ENCODE measurements around the gene ADGRG6. TPM values are rescaled to one million over a fixed set of nuclear protein-coding genes. Genes with fewer than 3 reads are reported as not detected.

ADGRG6 gene
- total RNA-seq, 1 donor, result 1.8 TPM

DNA sequence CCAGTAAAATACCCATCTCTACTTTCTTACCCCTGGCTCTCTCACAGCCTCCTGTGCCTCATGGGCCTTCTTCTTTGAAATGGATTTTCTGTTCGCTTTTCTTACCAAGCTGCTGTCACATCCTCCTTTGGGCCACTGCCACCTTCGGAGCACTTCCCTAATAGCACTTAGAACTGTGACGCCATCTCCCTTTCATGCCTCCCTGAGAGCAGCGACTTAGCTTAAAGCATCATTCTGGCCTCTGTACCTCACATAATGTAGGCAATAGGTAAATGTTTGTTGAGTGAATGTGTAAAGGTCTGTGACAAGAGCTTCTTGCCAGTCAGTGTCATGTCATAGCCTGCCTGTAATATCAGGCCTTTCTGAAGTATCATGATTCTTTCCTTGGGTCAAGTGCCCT lies 78.8 kb downstream of the ADGRG6 start:
- peaks cover 17% of the 10 kb centered on the region for H3K4me1 ChIP-seq (ENCODE audit: insufficient read depth, low read length)

GRCh38 chr6:142381181-142381580 lies 79.4 kb downstream of the ADGRG6 start:
- no peaks in the 10 kb centered on the region for H3K27me3 ChIP-seq (ENCODE audit: insufficient read depth, low read length)
- no peak overlapping the region for H3K4me3 ChIP-seq (ENCODE audit: low read length)
- H3K9me3 ChIP-seq (ENCODE audit: low read depth, low read length), result no peaks in the 10 kb centered on the region
- H3K4me1 ChIP-seq (ENCODE audit: insufficient read depth, low read length), result peaks cover 17% of the 10 kb centered on the region

More for the DNA sequence above, 78.8 kb downstream of the ADGRG6 start:
- Histone ChIP-seq H3K27me3 (ENCODE audit: insufficient read depth, low read length) (no peaks in the 10 kb centered on the region), H3K4me3 (ENCODE audit: low read length) (no peak overlapping the region), H3K9me3 (ENCODE audit: low read depth, low read length) (no peaks in the 10 kb centered on the region)

DNA sequence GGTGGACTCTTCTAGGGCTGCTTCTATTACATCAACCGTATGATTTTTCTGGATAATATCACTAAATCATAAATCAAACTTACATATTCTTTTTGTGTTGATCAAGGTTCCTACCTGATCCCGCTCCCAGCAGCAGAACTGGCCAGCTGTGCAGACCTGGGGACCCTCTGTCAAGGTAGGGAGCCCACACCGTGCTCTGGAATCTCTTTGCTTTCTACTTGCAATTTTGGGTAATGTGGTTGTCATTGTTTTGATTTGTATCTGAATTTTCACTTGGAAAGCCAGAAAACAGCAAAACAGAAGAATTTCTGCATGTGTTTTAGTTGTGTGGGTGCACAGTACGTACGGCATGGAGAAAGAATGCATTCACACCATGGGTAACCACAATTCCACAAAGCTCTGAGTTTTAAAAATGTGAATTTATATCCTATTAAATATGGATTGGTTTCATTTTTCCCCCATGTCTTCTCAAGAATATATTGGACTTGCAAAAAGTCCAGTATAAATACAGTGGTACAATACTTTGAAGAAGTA lies 80.1 kb downstream of the ADGRG6 start:
- Histone ChIP-seq H3K4me3 (ENCODE audit: low read length) (no peak overlapping the region), H3K9me3 (ENCODE audit: low read depth, low read length) (no peaks in the 10 kb centered on the region), H3K4me1 (ENCODE audit: insufficient read depth, low read length) (peaks cover 17% of the 10 kb centered on the region), H3K27me3 (ENCODE audit: insufficient read depth, low read length) (no peaks in the 10 kb centered on the region)

DNA sequence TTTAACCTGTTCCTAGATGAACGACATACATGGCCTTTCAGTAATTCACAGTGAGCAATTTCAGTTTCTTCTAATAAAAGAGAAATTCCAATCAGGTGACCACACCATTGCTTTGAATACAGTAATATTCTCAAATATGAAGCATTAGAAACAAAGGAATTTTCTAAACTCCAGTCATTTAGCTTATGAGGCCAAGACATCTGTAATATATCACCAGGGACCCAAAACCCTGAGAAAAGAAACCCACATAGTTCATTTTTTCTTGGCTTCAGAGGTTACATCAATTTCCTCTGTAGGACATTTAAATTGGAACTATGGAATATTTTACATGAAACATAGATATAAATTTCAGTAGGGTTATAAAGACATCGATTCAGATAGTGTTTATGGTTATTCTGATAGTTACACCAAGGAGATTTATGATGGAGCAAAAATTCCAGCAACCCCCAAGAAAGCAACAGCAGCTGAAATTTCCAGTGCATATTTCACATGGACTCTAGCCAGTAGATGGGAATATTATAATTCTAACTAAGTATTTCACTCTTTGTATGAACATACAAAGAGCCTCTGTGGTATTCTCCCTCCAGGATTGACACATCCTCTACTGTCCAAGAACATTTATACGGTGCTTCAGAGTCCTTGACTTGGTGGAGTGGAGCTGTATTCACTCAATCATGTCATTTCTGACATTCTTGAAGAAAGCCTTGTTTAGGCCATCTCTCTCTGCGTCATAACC lies 82.9 kb downstream of the ADGRG6 start:
- Histone ChIP-seq H3K27me3 (ENCODE audit: insufficient read depth, low read length) (no peaks in the 10 kb centered on the region), H3K9me3 (ENCODE audit: low read depth, low read length) (no peaks in the 10 kb centered on the region), H3K4me3 (ENCODE audit: low read length) (no peak overlapping the region), H3K4me1 (ENCODE audit: insufficient read depth, low read length) (peaks cover 8% of the 10 kb centered on the region)

DNA sequence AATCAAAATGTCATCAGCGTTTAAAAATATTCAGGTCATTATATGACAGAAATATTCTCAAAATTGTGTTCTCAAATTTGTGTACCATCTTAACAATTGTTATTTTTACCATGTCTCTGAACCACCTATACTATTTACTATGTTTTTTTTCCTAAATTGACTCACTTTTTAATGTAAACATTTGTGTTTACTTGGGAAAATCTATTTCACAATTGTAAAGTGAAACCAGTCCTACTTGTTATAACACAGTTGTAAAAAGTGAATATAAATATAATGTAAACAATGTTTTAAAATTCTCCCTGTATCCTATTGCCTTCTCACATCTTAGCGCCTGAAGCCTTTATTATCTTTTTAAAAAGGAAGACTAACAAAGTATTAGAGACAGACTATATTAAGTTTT lies 83.5 kb downstream of the ADGRG6 start:
- H3K9me3 ChIP-seq (ENCODE audit: low read depth, low read length), result no peaks in the 10 kb centered on the region
- no peaks in the 10 kb centered on the region for H3K27me3 ChIP-seq (ENCODE audit: insufficient read depth, low read length)
- peaks cover 5% of the 10 kb centered on the region for H3K4me1 ChIP-seq (ENCODE audit: insufficient read depth, low read length)
- no peak overlapping the region for H3K4me3 ChIP-seq (ENCODE audit: low read length)

- no peaks in the 10 kb centered on the region for H3K9me3 ChIP-seq (ENCODE audit: low read depth, low read length)
- no peak overlapping the region for H3K4me3 ChIP-seq (ENCODE audit: low read length)
- H3K4me1 ChIP-seq (ENCODE audit: insufficient read depth, low read length), result no peaks in the 10 kb centered on the region
- no peaks in the 10 kb centered on the region for H3K27me3 ChIP-seq (ENCODE audit: insufficient read depth, low read length)
Observed at GRCh38 chr6:142386657-142387056, 84.8 kb downstream of the ADGRG6 start.

GRCh38 chr6:142387997-142388815 lies 86.4 kb downstream of the ADGRG6 start:
- H3K4me1 ChIP-seq (ENCODE audit: insufficient read depth, low read length), result no peaks in the 10 kb centered on the region
- H3K4me3 ChIP-seq (ENCODE audit: low read length), result no peak overlapping the region
- no peaks in the 10 kb centered on the region for H3K9me3 ChIP-seq (ENCODE audit: low read depth, low read length)
- no peaks in the 10 kb centered on the region for H3K27me3 ChIP-seq (ENCODE audit: insufficient read depth, low read length)

GRCh38 chr6:142395266-142395665 lies 93.5 kb downstream of the ADGRG6 start:
- H3K4me3 ChIP-seq (ENCODE audit: low read length), result no peak overlapping the region
- H3K9me3 ChIP-seq (ENCODE audit: low read depth, low read length), result no peaks in the 10 kb centered on the region
- no peaks in the 10 kb centered on the region for H3K27me3 ChIP-seq (ENCODE audit: insufficient read depth, low read length)
- H3K4me1 ChIP-seq (ENCODE audit: insufficient read depth, low read length), result peaks cover 3% of the 10 kb centered on the region

- no peaks in the 10 kb centered on the region for H3K27me3 ChIP-seq (ENCODE audit: insufficient read depth, low read length)
- no peaks in the 10 kb centered on the region for H3K9me3 ChIP-seq (ENCODE audit: low read depth, low read length)
- no peak overlapping the region for H3K4me3 ChIP-seq (ENCODE audit: low read length)
- peaks cover 3% of the 10 kb centered on the region for H3K4me1 ChIP-seq (ENCODE audit: insufficient read depth, low read length)
Observed at GRCh38 chr6:142395768-142396231, 94.0 kb downstream of the ADGRG6 start.

GRCh38 chr6:142398353-142398752 lies 96.5 kb downstream of the ADGRG6 start:
- H3K4me1 ChIP-seq (ENCODE audit: insufficient read depth, low read length), result peaks cover 3% of the 10 kb centered on the region
- no peak overlapping the region for H3K4me3 ChIP-seq (ENCODE audit: low read length)
- H3K27me3 ChIP-seq (ENCODE audit: insufficient read depth, low read length), result no peaks in the 10 kb centered on the region
- H3K9me3 ChIP-seq (ENCODE audit: low read depth, low read length), result no peaks in the 10 kb centered on the region

- peaks cover 3% of the 10 kb centered on the region for H3K4me1 ChIP-seq (ENCODE audit: insufficient read depth, low read length)
- no peak overlapping the region for H3K4me3 ChIP-seq (ENCODE audit: low read length)
- H3K27me3 ChIP-seq (ENCODE audit: insufficient read depth, low read length), result no peaks in the 10 kb centered on the region
- H3K9me3 ChIP-seq (ENCODE audit: low read depth, low read length), result no peaks in the 10 kb centered on the region
Observed at GRCh38 chr6:142399739-142400138, 97.9 kb downstream of the ADGRG6 start.

DNA sequence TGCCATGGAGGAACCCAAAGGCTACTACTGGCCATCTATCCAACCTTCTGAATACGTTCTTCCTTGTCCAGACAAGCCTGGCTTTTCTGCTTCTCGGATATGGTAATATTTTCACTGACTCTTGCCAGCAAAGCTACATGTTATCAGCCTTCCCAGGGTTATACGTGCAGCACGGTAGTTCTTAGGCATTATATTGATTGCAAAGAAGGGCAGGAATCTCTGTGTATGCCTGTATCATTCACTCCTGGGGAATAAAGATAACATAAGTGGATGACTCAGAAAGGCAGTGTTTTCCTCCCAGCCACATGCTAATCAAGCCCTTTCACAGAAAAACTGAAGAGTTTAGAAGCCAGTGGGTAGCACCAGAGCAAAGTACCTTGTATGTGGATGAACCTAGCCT lies 98.7 kb downstream of the ADGRG6 start:
- Histone ChIP-seq H3K27me3 (ENCODE audit: insufficient read depth, low read length) (no peaks in the 10 kb centered on the region), H3K4me1 (ENCODE audit: insufficient read depth, low read length) (no peaks in the 10 kb centered on the region), H3K4me3 (ENCODE audit: low read length) (no peak overlapping the region), H3K9me3 (ENCODE audit: low read depth, low read length) (no peaks in the 10 kb centered on the region)

DNA sequence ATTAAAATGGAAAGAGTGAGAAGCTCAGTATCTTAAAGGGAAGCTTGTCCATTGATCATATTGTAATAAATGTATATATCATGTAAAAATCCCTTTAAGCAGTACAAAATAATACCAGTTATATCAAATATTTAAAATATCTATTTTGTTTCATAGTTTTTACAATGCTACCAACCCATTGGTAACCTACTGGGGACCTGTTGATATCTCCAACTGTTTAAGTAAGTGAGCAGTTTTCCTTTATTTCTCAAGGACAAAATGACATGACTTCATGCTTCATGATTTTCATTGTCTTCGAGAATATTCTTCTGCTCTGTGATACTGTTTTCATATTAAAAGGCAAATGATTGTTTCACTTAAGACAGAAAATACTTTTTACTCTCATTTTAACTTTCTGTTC lies 100.0 kb downstream of the ADGRG6 start:
- Histone ChIP-seq H3K27me3 (ENCODE audit: insufficient read depth, low read length) (no peaks in the 10 kb centered on the region), H3K4me1 (ENCODE audit: insufficient read depth, low read length) (no peaks in the 10 kb centered on the region), H3K9me3 (ENCODE audit: low read depth, low read length) (no peaks in the 10 kb centered on the region), H3K4me3 (ENCODE audit: low read length) (no peak overlapping the region)

- Histone ChIP-seq H3K9me3 (ENCODE audit: low read depth, low read length) (no peaks in the 10 kb centered on the region), H3K4me1 (ENCODE audit: insufficient read depth, low read length) (no peaks in the 10 kb centered on the region), H3K27me3 (ENCODE audit: insufficient read depth, low read length) (no peaks in the 10 kb centered on the region), H3K4me3 (ENCODE audit: low read length) (no peak overlapping the region)
Observed at GRCh38 chr6:142404751-142405150, 102.9 kb downstream of the ADGRG6 start.

- H3K4me1 ChIP-seq (ENCODE audit: insufficient read depth, low read length), result no peaks in the 10 kb centered on the region
- H3K9me3 ChIP-seq (ENCODE audit: low read depth, low read length), result no peaks in the 10 kb centered on the region
- H3K4me3 ChIP-seq (ENCODE audit: low read length), result no peak overlapping the region
- H3K27me3 ChIP-seq (ENCODE audit: insufficient read depth, low read length), result no peaks in the 10 kb centered on the region
Observed at GRCh38 chr6:142406131-142406530, 104.3 kb downstream of the ADGRG6 start.

All from mononuclear cell (primary cell).